Ishikawa (cell line): ENCODE results near the gene CARMIL3.

Experiments used
- CEBPB ChIP-seq: IDR thresholded peaks from 2 replicates; pipeline ENCODE4 v1.6.1; 2012
- CREB1 ChIP-seq: IDR thresholded peaks from 2 replicates; pipeline ENCODE4 v1.6.1; 2012; ENCODE audit warnings: low read depth
- EGR1 ChIP-seq: IDR thresholded peaks from 2 replicates; pipeline ENCODE4 v1.6.1; 2012
- EP300 ChIP-seq: IDR thresholded peaks from 2 replicates; pipeline ENCODE4 v1.6.1; 2012; ENCODE audit warnings: borderline replicate concordance
- FOXM1 ChIP-seq: IDR thresholded peaks from 2 replicates; pipeline ENCODE4 v1.6.1; 2012; ENCODE audit warnings: low read depth, borderline replicate concordance
- NFIC ChIP-seq: IDR thresholded peaks from 2 replicates; pipeline ENCODE4 v1.6.1; 2012
- RAD21 ChIP-seq: IDR thresholded peaks from 2 replicates; pipeline ENCODE4 v1.6.1; 2012; ENCODE audit warnings: low read depth
- REST ChIP-seq: IDR thresholded peaks from 2 replicates; pipeline ENCODE4 v1.6.1; 2012; ENCODE audit warnings: low read depth, mild to moderate bottlenecking
- TAF1 ChIP-seq: IDR thresholded peaks from 2 replicates; pipeline ENCODE4 v1.6.1; 2012; ENCODE audit warnings: low read depth, mild to moderate bottlenecking
- TCF12 ChIP-seq: IDR thresholded peaks from 2 replicates; pipeline ENCODE4 v1.6.1; 2012; ENCODE audit warnings: low read depth
- TEAD4 ChIP-seq: IDR thresholded peaks from 2 replicates; pipeline ENCODE4 v1.6.1; 2012
- USF1 ChIP-seq: IDR thresholded peaks from 2 replicates; pipeline ENCODE4 v1.6.1; 2012
- YY1 ChIP-seq: IDR thresholded peaks from 2 replicates; pipeline ENCODE4 v1.6.1; 2012; ENCODE audit warnings: low read depth
- ZBTB7A ChIP-seq: IDR thresholded peaks from 2 replicates; pipeline ENCODE4 v1.6.1; 2012; ENCODE audit warnings: low read depth
- TF ChIP-seq, protein P1 (sequence below): IDR thresholded peaks from 2 replicates; pipeline ENCODE4 v1.6.1; 2012

Gene CARMIL3

DNA sequence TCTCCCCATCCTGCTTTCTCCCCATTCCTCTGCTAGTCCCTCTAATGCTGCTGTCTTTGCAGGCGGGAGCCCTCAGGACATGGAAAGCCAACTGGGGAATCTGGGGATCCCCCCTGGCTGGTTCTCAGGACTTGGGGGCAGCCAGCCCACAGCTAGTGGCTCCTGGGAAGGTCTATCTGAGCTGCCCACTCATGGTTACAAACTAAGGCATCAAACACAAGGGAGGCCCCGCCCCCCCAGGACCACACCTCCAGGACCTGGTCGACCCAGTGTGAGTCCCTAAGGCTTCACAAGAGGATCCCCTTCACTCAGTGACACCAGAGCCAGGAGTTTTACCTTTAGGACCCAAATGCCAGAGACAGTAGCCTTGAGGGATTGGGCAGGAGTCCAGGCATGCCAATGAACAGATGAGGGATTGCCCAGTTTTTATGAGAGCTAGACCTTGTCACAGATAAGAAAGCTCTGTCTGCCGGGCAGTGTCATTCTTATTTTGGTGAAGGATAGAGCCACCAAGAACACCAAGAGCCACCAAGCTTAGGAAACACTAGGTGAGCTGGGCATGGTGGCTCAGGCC lies 11.5 kb downstream of the CARMIL3 start:
- TF ChIP-seq NFIC (no peak), TCF12 (no peak), EGR1 (no peak), TEAD4 (no peak), EP300 (no peak), USF1 (no peak), ZBTB7A (no peak), FOXM1 (no peak), REST (no peak), TAF1 (no peak), CEBPB (no peak), RAD21 (no peak), YY1 (no peak), CREB1 (no peak)
- TF ChIP-seq, protein P1, sequence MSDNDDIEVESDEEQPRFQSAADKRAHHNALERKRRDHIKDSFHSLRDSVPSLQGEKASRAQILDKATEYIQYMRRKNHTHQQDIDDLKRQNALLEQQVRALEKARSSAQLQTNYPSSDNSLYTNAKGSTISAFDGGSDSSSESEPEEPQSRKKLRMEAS: no peak

- no peak for TF ChIP-seq ZBTB7A
- TF ChIP-seq FOXM1: no peak
- no peak for TF ChIP-seq YY1
- TF ChIP-seq, protein P1: no peak
- TF ChIP-seq EP300: no peak
- TF ChIP-seq RAD21: no peak
- TF ChIP-seq TCF12: no peak
- no peak for TF ChIP-seq TEAD4
- TF ChIP-seq CREB1: no peak
- TF ChIP-seq CEBPB: no peak
- TF ChIP-seq REST: no peak
- TF ChIP-seq TAF1: no peak
- no peak for TF ChIP-seq EGR1
- no peak for TF ChIP-seq USF1
- TF ChIP-seq NFIC: no peak
These were observed 12.4 kb downstream of the CARMIL3 start for GRCh38 chr14:24064091-24064795.

DNA sequence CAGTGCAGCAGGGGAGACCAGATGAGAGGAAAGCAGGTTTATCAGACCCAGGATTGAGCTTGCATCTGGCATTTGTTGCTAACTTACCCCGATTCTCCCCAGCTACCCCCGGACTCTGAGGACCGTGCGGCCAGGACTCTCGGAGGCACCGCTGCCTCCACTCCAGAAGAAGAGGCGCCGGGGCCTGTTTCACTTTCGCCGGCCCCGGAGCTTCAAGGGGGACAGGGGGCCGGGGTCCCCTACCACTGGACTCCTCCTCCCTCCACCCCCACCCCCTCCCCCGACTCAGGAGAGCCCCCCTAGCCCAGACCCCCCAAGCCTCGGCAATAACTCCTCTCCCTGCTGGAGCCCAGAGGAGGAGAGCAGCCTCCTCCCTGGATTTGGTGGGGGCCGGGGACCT lies 13.0 kb downstream of the CARMIL3 start:
- TF ChIP-seq TAF1 (no peak), YY1 (no peak), REST (no peak), ZBTB7A (no peak), EP300 (no peak), TEAD4 (no peak), NFIC (no peak), CEBPB (no peak), EGR1 (no peak), CREB1 (no peak), USF1 (no peak), RAD21 (no peak), TCF12 (no peak), FOXM1 (no peak)
- TF ChIP-seq, protein P1: no peak
